ENCODE results near the gene ZACN.

Gene ZACN

DNA sequence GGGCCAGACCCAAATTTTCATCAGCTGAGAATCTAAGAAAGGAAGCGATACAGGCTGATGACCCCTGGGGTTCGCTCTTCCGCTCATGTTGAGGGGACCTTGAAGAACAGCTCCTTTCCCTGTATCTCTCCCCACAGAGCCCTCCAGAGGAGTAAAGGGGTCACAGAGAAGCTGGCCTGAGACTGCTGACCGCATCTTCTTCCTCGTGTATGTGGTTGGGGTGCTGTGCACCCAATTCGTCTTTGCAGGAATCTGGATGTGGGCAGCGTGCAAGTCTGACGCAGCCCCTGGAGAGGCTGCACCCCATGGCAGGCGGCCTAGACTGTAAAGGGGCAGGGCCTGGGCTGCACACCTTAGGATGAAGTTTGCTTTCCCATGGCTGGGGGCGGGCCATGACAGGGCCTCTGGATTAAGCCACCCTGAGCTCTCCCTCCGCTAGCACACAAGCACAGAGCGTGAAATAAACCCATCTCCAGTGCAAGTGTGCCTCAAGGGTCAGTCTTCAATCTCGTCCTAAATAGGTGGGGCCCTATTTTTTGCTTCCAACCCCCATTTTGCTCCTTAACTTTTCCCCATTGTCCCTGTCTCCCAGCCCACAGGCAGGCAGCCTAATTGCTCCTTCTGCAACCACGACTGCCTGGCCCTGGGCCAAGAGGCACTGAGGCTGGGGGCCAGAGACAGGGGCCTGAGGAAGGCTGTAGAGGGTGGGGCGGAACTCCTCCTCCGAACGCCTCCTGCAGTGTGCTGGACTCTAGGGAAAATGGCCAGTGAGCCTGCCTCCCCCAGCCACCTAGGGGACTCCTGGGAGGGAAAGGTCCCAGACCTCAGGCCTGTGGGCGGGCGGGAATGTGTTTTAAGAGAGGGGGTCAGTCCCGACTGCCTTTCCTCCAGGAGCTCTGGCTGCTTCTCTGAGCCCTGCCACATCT is 3.6 kb downstream of the ZACN start:
- no peak for ATAC-seq

DNA sequence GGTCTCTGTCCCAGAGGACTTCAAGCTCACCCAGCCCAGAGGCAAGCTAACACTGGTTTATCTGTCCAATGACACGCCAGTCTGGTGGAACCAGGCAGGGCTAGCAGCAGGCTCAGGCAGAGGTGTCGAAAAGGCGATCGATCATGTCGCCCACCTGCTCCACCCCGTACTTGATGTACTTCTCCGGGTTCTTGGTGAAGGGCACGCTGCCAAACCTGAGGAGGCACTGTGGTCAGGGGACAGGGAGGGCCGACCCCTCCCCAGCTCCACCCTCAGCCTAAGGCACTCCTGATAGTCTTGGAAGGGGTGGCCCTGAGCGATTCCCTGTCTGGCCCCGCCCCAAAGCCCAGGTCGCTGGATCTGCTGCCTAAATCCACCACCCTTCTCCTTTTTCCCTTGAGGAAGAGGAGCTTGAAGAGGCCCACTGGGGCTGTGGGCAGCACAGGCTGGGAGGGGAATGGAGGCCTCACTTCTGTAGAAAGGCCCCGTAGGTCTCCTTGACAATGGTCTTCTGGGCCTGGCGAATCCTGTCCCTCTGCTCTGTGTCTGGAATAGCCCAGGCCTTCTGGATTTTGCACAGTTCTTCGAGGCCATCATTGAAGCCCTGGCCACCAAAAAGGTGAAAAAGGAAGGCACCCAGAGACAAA is 4.7 kb downstream of the ZACN start:
- no peak for ATAC-seq

DNA sequence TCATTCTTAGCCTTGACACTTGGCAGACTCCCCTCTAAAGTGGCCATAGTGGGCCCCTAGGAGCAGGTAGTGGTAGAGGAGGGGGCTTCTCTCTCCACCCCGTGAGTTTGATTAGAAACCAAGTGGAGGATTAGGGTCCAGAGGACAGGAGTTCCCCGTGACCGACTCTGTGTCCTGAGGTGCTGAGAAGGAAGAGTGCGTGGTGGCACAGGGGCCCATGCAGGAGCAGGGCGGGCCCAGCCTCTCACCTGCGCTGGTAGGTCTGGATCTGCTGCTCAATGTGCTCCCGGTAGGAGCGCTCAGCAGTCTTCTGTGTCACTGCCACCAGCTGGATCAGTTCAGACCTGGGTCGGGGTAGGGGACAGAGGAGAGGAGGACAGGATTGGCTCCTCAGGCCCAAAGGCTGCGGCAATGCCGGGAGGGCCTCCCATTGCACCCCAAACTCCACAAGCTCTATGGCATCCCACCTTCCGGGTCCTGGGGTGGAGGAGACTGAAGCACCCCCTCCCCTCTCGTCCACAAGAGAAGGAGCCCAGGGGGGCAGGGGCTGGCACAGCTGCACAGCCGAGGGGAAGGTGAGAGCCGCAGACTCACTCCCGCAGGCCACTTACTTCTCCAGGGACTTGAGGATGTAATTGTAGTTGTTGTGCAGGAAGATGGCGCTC is 6.2 kb downstream of the ZACN start:
- ATAC-seq = no peak

DNA sequence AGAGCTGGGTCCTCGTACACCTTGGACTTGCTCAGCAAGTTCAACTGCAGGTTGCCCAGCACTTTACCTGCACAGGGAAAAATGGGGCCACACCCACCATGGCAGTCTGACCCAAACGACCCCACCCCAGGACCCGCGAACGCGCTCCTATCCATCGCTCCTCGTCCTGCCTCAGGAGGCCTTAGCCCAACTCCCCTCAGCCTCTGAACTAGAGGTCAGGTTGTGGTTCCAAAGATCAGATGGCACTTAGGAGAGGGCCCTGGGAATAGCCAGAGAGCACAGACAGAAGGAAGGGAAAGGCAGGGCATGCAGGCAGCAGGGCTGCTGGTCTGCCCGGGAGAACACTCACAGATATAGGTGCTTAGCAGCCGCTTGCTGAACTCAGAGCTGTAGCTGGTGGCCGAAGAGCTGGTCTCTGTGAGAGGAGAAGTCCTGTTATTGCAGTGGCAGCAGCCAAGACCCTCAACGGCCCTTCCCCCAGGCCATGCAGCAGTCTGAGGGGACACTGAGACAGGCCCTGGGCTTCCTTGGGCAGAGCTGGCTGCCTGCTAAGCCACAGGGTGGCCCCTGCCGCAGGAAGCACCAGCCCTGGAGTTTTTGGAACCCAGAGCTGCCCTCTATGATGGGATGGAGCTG is 6.9 kb downstream of the ZACN start:
- ATAC-seq = no peak

DNA sequence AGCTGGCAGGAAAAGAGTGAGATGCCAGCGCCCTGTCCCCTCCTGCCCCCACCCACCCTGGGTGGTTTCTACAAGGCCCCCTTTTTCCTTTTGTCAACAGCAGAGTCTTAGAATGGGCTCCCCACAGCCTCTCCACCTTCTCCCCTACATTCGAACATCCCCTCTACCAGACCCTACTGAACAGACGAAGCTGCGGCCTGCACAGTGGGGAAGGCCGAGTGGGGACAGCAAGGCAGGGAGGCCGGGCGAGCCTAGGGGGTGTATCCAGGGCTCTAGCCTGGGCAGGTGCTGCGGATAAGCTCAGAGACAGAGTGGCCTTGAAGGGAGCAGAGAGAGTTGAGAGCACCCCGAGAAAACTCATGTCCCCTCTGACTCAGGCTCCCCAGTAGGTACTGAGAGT is 7.4 kb downstream of the ZACN start:
- ATAC-seq = no peak

DNA sequence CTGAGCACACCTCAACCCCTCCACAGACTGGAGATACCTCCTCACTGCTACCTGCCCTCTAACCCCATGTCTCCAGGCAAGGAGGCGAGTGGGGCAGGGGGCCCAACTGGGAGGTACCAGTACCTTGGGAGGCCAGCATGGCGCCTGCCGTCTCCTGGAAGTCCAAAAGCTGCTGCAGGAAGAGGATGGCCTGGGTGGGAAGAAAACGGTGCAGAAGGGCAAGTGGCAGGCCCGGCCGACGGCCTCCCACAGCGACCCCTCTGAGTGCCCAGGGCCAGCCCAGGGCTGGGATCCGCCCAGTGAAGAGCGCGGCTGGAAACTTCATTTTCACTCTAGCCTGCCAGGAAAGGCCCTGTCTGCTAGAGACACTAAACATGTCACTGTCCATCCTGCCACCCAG is 8.5 kb downstream of the ZACN start:
- ATAC-seq = no peak

DNA sequence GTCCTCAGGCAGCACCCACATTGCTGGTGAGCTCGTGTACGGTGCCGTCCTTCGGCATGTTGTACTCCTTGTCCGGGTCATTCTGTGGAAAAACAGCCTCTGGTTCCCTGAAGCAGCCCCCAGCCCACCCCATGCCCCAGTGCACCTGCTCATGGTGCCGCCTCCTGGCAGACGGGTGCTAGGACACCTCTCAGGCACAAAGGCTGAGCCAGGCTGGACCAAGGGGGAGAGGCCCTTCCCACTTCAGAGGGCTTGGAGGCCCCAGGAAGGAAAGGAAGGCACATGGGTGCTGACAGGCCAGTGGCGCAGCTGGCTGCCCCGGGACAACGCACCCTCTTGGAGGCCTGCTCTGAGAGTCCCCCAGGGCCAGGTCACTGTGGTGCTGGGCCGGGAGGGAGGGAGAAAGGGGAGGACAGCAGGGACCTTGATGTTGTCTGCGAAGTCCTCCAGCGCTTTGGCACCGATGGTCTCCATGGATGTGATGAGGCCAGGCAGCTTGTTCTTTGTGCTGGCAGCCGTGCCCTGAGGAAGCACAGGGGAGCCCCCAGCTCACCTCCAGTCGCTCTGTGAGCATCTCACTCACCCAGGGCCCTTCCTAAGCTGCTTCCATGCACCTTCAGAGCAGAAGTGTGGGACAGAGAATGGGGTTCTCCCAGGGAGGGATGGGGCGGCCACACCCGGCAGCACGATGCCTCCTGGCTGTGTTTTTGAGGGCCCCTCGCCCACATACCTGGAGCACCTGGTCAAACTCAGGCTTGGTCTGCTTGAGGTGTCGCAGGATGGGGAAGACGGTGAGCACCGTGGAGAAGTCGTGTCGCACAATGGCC is 9.3 kb downstream of the ZACN start:
- no peak for ATAC-seq

DNA sequence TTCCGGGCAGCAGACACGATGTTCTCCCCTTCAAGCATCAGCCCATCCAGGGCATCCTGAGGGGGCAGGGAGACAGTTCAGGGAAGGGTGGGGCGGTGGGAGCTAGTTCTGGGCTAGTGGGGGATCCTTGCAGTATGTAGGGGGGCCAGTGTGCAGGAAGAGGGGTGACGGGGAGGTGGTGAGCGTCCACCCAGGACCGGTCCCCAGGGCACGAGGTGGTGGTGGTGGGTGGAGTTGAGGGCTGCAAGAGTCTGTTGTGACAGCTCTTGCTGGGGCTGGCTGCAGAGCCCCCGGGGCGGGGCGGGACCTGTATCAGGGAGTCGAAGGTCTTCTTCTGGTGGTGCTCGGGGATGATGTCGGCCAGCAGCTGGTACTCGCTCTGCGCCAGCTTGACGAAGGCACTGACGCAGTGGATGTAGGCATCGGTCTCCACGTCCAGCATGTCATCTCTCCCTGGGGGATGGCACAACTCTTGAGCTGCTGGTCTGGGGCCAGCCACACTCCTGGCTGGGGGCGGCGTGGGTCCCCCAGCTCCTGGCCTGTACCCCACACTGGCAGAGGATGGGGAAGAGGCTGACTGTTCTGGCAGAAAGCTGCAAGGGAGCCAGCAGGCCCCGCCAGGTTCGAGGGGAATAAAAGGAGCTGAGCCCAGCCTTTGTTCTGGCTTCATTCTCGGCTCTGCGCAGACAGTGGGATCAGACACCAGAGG is 10.0 kb downstream of the ZACN start:
- ATAC-seq = no peak

DNA sequence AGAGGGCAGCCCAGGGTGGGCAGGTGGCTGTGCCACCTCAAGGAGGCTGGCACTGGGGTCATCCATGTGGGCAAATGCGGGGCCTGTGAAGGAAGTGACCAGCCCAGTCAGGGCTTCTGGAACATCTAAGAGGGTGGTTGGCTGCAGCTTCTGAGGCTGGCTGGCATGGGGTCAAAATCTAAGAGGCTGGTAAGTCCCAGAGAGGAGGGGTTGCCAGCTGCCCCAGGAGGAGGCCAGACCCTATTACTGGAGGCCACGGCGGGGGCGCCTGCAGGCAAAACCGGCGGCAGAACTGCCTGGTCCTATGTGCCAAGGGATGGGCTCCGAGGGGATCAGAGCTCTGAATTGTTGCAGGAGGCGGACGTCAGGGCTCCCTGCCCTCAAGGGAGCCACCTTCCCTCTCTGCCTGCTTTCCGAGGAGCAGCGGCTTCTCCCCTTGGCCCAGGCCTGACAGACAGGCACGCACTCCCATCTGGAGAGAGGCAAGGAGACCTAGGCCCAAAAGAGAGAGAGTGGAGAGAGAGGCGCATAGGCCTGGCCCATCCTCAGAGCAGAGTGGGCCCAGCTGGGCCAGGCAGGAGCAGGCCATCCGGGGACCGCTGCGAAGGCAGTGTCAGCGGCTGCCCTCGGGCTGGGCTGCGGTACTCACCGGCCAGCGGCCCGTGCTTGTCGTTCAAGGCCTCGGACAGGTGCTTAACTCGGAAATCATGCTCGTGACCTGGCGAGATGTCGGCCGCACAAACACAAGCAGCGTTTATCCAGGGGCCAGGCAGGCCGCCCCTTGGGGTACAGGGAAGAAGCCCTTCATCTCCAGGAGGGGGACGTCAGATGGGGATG is 10.9 kb downstream of the ZACN start:
- ATAC-seq = no peak

DNA sequence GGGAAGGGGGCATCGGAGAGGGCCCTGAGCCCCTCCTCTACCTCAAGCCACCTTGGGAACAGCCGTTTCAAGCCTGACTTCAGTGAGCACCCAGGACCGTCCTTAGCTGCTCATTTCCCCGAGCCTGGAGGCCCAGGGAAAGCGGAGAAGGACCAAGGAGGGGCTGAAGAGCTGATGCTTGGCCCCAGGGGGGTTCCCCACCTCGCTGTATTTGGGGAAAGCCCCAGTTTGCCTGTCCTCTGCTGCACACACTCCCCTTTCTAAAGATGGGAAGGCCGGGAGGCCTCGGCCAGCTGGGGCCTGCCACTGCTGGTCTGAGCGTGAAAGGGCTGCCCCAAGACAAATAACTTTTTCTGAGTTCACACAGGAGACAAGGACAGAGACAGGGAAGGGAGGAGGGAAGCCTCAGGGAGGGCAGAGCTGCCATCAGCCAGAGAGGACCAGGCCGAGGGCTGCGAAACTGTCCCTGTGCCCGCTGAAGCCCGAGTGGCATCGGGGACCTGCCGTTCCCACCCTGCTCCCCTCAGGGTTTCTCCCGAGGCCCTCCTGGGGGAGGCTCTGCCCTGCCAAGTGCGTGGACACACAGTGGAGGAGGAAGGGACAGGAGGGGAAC is 11.6 kb downstream of the ZACN start:
- ATAC-seq = no peak

DNA sequence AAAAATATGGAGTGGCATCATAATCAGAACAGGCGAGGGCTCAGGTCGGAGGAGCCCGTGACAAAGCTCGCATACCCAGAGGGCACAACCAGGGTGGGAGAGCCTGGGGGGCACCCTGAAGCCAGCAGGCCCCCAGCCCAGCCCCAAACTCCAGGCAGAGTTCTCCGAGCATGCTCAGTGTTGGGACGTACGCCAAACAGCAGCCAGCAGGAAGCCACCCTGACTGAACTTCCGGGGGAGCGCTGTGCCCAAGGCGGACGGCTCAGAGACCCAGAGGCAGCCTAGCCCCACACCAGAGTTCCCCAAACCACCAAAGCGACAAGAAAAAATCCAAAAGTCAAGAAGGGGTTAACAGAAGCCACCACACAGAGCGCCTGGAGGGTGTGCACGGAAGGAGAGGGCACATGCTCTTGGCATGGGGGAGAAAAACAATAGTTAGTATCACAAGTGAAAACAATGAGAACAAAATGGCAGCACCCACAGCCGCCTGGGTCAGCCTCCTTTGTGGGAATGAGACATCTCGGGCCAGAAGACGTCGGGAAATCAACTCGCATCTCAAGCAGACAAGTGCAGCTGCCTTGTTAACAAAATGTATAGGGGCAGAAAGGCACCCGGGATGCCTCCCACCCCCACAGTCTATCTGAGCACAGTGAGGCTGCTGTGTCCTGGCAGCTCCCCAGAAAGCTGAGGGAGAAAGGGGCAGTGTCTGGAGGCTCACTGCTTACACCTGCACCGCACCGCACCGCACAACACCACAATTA is 12.7 kb downstream of the ZACN start:
- ATAC-seq = peak in 1 of 2 donors; percentile 38

DNA sequence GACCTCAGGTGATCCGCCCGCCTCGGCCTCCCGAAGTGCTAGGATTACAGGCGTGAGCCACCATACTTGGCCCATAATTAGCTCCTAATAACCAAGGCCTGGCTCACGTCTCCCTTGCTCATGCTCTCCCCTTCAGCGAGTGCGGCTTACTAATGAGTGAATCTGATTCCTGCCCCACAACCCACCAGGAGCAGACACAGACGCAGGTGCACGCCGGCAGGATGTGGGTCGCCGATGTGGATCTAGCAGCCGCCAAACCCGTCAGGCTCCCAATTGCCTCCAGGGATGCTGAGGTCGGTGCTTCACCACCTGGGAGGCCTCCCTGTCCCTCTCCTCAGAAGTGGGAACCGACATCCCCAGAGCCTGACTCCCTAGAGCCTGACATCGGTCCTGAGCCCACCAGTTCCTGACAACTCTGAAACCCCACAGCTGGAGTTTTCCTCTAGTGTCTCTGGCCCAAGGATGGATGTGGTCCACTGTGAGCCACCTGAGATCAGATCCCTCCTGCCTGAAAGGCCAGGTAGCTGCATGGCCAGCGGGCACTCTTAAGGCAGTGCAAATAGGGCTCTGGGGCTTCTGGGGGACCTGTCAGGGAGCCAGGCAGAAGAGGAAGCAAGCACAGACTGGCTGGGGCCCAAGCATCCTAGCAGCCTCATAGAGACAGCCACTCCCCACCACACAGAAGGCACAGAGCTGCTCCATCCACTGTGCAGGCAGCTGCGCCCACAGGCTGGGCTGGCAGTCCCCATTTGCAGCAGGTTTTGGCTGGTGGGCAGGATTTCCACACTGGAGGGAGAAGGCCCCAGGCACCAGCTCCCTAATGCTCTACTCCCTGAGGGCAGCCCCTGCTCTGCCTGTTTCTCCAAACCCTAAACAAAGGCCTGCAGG is 13.8 kb downstream of the ZACN start:
- ATAC-seq = no peak

DNA sequence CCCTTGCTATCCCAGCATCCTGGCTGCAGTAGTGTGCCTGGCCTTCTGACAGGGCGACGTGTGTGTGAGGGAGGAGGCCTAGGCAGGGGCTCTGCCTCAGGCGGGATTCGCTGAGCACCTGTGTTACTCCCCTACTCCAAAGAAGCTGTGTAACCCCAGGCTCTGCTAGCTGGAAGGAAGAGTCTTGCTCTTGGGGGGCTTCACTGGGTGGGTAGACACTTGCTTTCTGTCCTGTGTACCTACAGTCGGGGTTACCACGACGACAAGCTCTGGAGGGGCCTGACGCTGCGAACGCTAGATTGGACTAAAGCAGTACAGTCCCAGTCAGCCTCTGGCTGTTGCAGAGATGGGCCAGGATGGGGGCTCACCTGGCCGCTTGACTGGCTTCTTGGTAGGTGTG is 15.1 kb downstream of the ZACN start:
- ATAC-seq = no peak

DNA sequence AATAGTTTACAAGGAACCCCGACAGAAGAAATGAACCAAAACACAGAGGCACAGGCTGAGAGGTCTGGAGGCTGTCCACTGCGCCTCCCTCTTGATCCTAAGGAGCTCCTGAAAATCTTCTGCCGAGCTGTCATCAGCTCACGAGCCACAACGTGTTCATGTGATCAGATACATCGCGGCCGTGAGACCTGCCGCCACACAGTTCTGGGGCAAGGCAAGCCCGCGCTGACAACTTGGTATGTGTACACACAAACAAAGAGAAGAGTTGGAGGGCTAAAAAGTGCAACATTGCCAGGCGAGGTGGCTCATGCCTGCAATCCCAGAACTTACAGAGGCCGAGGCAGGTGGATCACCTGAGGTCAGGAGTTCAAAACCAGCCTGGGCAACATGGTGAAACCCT is 17.0 kb downstream of the ZACN start:
- no peak for ATAC-seq

DNA sequence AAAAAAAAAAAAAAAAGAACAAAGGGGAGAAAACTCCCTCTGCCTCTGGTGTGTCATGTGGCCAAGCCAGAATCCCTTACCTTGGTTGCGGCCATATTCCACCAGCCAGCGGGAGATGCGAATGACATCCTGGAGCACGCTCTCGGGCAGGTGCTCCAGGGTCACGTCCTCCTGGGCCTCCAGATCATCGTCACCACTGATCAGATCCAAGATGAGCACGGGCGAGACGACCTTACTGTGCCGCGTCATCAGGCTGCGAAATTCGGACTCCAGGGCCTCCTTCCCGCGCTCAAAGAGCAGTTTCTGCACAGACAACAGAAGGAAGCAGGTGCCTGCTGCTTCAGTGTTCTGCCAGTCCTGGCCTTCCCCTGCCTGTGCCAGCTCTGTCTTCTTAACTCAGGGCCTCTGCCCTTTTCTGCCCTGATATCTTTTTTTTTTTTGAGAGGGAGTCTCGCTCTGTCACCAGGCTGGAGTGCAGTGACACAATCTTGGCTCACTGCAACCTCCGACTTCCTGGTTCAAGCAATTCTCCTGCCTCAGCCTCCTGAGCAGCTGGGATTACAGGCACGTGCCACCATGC is 18.8 kb downstream of the ZACN start:
- no peak for ATAC-seq

DNA sequence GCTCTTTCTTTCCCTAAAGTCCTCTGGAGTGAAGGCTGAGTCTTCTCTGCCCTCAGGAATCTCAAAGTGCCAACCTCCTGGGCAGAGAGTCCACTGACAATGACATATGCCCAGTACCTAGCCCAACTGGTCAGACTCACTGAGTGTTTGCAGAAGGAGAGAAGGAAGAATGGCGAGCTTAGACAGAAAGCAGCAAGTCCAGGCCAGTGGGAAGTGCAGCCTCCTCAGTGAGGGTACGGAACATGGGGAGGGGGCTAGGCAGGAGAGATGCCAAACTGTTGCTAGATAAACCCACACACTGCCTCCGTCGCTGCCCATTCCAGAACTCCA is 23.9 kb downstream of the ZACN start:
- no peak for ATAC-seq

DNA sequence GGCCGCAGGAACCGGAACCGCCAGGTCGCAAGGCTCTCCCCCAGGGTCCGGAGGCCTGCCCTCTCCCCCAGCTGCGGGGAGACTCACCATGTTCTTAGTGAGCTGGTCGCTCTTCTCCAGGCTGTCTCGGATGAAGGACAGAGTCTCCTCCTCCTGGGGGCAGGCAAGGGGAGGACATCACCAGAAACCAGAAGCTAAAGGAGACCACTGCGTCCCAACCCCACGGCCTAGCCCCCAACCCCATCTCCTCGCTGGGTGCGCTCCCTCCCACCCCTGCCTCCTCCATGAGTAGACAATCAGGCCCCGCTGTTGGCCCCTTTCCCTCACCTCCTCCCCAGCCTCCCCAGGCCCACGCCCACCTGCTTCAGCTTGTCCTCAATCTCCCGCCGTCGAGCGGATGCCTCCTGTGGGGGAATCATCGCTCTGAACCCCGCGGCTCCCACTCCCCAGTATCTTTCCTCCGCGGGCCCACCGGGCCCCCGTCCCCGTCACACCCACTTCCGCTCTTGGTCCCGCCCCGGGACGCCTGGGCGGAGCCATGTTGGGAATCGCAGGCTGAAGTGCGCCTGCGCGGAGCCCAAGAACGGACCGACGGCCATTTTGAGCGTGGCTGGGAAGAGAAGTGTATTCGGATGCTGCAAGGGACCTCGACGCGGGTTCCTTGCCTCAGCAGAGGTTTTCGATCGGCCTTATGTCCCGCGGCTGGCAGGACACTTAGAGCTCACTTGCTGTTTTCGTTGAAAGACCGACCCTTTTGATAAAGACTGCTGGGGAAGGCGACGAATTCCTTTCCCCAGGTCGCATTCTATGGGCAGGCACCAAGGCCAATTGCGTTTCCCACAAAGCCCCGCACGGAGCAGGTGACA is 24.5 kb downstream of the ZACN start, which contains the start of gene EXOC7:
TSS of gene EXOC7 (minus strand) at position 514 of the 866 bp plus-strand sequence. CDS start at position 419, 95 bp downstream.
- peak; percentile 87 to 88 for ATAC-seq

Measured in activated CD4-positive, CD25-positive, alpha-beta regulatory T cell treated with anti-CD3 and anti-CD28 coated beads, Interleukin-2, amount 50 U/mL, for 24 hours (primary cell).